Activated CD4-positive, alpha-beta memory T cell treated with anti-CD3 and anti-CD28 coated beads for 36 hours (primary cell): Measurements from ENCODE around the gene ELOF1. TPM values are rescaled to one million over a fixed set of nuclear protein-coding genes. Genes with fewer than 3 reads are reported as not detected.

Source experiments
- total RNA-seq, 2 experiments: library from RNA; stranded (reverse); gene quantifications; one replicate each; pipeline ENCODE4 v1.2.3, GENCODE V29; 2021

ELOF1 gene
- total RNA-seq, 2 experiments from 2014 or later: 48.5 to 49.1 TPM

Other genes with a start within 250 kb of the ELOF1 start
- 10 to 100 TPM; 12.5 to 14.4 TPM for gene RAB3D, start 219.6 kb downstream of the ELOF1 start, total RNA-seq
- 10 to 100 TPM; 31.1 to 33.2 TPM for gene TMEM205, start 213.0 kb downstream of the ELOF1 start, total RNA-seq
- 10 to 100 TPM; 16.0 to 18.0 TPM for gene CCDC159, start 212.7 kb downstream of the ELOF1 start, total RNA-seq
- gene PLPPR2, start 203.8 kb downstream of the ELOF1 start, total RNA-seq: 1 to 10 TPM; 3.6 to 4.7 TPM
- gene SWSAP1, start 184.6 kb downstream of the ELOF1 start, total RNA-seq: 1 to 10 TPM; 1.5 to 1.7 TPM
- 1 to 10 TPM; 8.6 to 9.0 TPM for gene EPOR, start 174.9 kb downstream of the ELOF1 start, total RNA-seq
- gene RGL3, start 139.9 kb downstream of the ELOF1 start, total RNA-seq: not detected
- gene ODAD3, start 124.1 kb downstream of the ELOF1 start, total RNA-seq: under 1 TPM; 0.15 to 0.26 TPM
- 100 to 1,000 TPM; 260 to 264 TPM for gene PRKCSH, start 123.6 kb downstream of the ELOF1 start, total RNA-seq
- not detected for gene ELAVL3, start 78.2 kb downstream of the ELOF1 start, total RNA-seq
- gene ZNF653, start 53.4 kb downstream of the ELOF1 start, total RNA-seq: 10 to 100 TPM in 1 of 2 experiments, 1 to 10 TPM in 1; 8.4 to 10.3 TPM
- 10 to 100 TPM; 34.9 to 36.6 TPM for gene ECSIT, start 30.1 kb downstream of the ELOF1 start, total RNA-seq
- gene CNN1, start 20.4 kb downstream of the ELOF1 start, total RNA-seq: not detected
- gene ACP5, start 18.4 kb upstream of the ELOF1 start, total RNA-seq: 10 to 100 TPM; 10.2 to 12.3 TPM
- 1 to 10 TPM; 6.6 to 7.0 TPM for gene ZNF627, start 38.3 kb upstream of the ELOF1 start, total RNA-seq
- gene ZNF823, start 179.7 kb upstream of the ELOF1 start, total RNA-seq: 1 to 10 TPM; 3.2 to 3.9 TPM
- 1 to 10 TPM; 6.4 TPM for gene ZNF441, start 207.8 kb upstream of the ELOF1 start, total RNA-seq
- under 1 TPM; 0.33 to 0.46 TPM for gene ZNF491, start 239.3 kb upstream of the ELOF1 start, total RNA-seq